ENCODE results near the gene SHOX.
"Not testable (repeated sequence)": the region's sequence is repeated elsewhere in the genome, so short reads cannot be mapped to it uniquely, and the experiment has no call there.

SHOX gene

GRCh38 chrX:603029-603428, 27.6 kb upstream of the SHOX start:
- H3K4me3 ChIP-seq (ENCODE audit: low read length in 2 of 2); H3K9me3 ChIP-seq (ENCODE audit: control insufficient read depth in 2 of 2, low read length in 2 of 2); H3K27ac ChIP-seq (ENCODE audit: low read depth in 2 of 2, low read length in 2 of 2); H3K27me3 ChIP-seq (ENCODE audit: control insufficient read depth in 2 of 2, insufficient read depth in 2 of 2, low read length in 2 of 2); H3K36me3 ChIP-seq (ENCODE audit: control insufficient read depth in 2 of 2, insufficient read depth in 2 of 2, low read length in 2 of 2); H3K9ac ChIP-seq (ENCODE audit: low read depth in 1 of 2, low read length in 2 of 2); H3K4me1 ChIP-seq (ENCODE audit: control insufficient read depth in 2 of 2, insufficient read depth in 2 of 2, low read length in 2 of 2): not testable (repeated sequence)

- H3K27ac ChIP-seq (ENCODE audit: low read depth in 2 of 2, low read length in 2 of 2); H3K4me3 ChIP-seq (ENCODE audit: low read length in 2 of 2); H3K36me3 ChIP-seq (ENCODE audit: control insufficient read depth in 2 of 2, insufficient read depth in 2 of 2, low read length in 2 of 2); H3K27me3 ChIP-seq (ENCODE audit: control insufficient read depth in 2 of 2, insufficient read depth in 2 of 2, low read length in 2 of 2); H3K9me3 ChIP-seq (ENCODE audit: control insufficient read depth in 2 of 2, low read length in 2 of 2); H3K9ac ChIP-seq (ENCODE audit: low read depth in 1 of 2, low read length in 2 of 2); H3K4me1 ChIP-seq (ENCODE audit: control insufficient read depth in 2 of 2, insufficient read depth in 2 of 2, low read length in 2 of 2): not testable (repeated sequence)
These were observed 26.0 kb upstream of the SHOX start for GRCh38 chrX:604616-605015.

DNA sequence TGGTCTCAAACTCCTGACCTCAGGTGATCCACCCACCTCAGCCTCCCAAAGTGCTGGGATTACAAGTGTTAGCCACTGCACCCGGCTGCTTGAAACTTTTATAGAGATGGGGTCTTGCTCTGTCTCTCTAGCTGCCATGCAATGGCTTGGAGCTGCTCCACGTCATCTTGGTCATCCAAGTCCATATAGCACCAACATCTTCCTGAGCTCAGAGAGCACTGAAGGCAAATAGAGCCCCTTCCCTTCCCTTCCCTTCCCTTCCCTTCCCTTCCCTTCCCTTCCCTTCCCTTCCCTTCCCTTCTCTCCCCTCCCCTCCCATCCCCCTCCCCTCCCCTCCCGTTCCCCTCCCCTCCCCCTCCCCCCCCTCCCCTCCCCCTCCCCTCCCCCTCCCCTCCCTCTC, 22.5 kb upstream of the SHOX start:
- not testable (repeated sequence) for H3K4me1 ChIP-seq (ENCODE audit: control insufficient read depth in 2 of 2, insufficient read depth in 2 of 2, low read length in 2 of 2)

DNA sequence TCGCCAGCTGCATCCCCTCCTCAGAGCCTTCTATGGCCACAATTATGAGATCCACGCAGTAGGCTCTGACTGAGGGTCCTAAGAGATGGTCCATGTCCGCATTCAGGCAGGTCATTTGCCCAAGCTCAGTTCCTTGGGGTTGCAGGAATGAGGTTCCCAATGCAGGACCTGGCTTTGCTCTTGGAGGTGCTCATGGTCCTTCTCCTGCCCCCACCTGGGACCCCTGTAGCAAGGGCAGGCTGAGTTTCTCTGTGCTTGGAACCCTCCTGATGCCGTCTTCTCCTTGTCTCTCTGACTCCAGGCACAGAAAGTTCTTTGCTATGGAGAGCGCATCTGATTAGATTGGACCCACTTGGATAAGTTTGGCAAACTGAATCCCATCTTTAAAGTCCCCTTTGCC, 16.5 kb upstream of the SHOX start:
- H3K27ac ChIP-seq (ENCODE audit: low read depth in 2 of 2, low read length in 2 of 2) = no peak overlapping the region
- no peaks in the 10 kb centered on the region for H3K4me1 ChIP-seq (ENCODE audit: control insufficient read depth in 2 of 2, insufficient read depth in 2 of 2, low read length in 2 of 2)
- peaks cover 0 to 4% of the 10 kb centered on the region in 2 donors for H3K9me3 ChIP-seq (ENCODE audit: control insufficient read depth in 2 of 2, low read length in 2 of 2)
- H3K36me3 ChIP-seq (ENCODE audit: control insufficient read depth in 2 of 2, insufficient read depth in 2 of 2, low read length in 2 of 2) = no peaks in the 10 kb centered on the region
- H3K4me3 ChIP-seq (ENCODE audit: low read length in 2 of 2) = no peak overlapping the region
- H3K27me3 ChIP-seq (ENCODE audit: control insufficient read depth in 2 of 2, insufficient read depth in 2 of 2, low read length in 2 of 2) = no peaks in the 10 kb centered on the region
- H3K9ac ChIP-seq (ENCODE audit: low read depth in 1 of 2, low read length in 2 of 2) = no peak overlapping the region

More for the DNA sequence above, 22.5 kb upstream of the SHOX start:
- H3K9me3 ChIP-seq (ENCODE audit: control insufficient read depth in 2 of 2, low read length in 2 of 2); H3K36me3 ChIP-seq (ENCODE audit: control insufficient read depth in 2 of 2, insufficient read depth in 2 of 2, low read length in 2 of 2); H3K9ac ChIP-seq (ENCODE audit: low read depth in 1 of 2, low read length in 2 of 2); H3K4me3 ChIP-seq (ENCODE audit: low read length in 2 of 2); H3K27ac ChIP-seq (ENCODE audit: low read depth in 2 of 2, low read length in 2 of 2); H3K27me3 ChIP-seq (ENCODE audit: control insufficient read depth in 2 of 2, insufficient read depth in 2 of 2, low read length in 2 of 2): not testable (repeated sequence)

- Histone ChIP-seq H3K27me3 (ENCODE audit: control insufficient read depth in 2 of 2, insufficient read depth in 2 of 2, low read length in 2 of 2) (no peaks in the 10 kb centered on the region), H3K9ac (ENCODE audit: low read depth in 1 of 2, low read length in 2 of 2) (no peak overlapping the region), H3K27ac (ENCODE audit: low read depth in 2 of 2, low read length in 2 of 2) (no peak overlapping the region), H3K4me3 (ENCODE audit: low read length in 2 of 2) (no peak overlapping the region), H3K9me3 (ENCODE audit: control insufficient read depth in 2 of 2, low read length in 2 of 2) (no peaks in the 10 kb centered on the region), H3K36me3 (ENCODE audit: control insufficient read depth in 2 of 2, insufficient read depth in 2 of 2, low read length in 2 of 2) (no peaks in the 10 kb centered on the region), H3K4me1 (ENCODE audit: control insufficient read depth in 2 of 2, insufficient read depth in 2 of 2, low read length in 2 of 2) (no peaks in the 10 kb centered on the region)
These were observed 13.2 kb upstream of the SHOX start for GRCh38 chrX:617401-617800.

GRCh38 chrX:617891-618290, 12.7 kb upstream of the SHOX start:
- H3K27ac ChIP-seq (ENCODE audit: low read depth in 2 of 2, low read length in 2 of 2) = no peak overlapping the region
- H3K4me1 ChIP-seq (ENCODE audit: control insufficient read depth in 2 of 2, insufficient read depth in 2 of 2, low read length in 2 of 2) = no peaks in the 10 kb centered on the region
- no peaks in the 10 kb centered on the region for H3K36me3 ChIP-seq (ENCODE audit: control insufficient read depth in 2 of 2, insufficient read depth in 2 of 2, low read length in 2 of 2)
- H3K27me3 ChIP-seq (ENCODE audit: control insufficient read depth in 2 of 2, insufficient read depth in 2 of 2, low read length in 2 of 2) = no peaks in the 10 kb centered on the region
- H3K9ac ChIP-seq (ENCODE audit: low read depth in 1 of 2, low read length in 2 of 2) = no peak overlapping the region
- H3K9me3 ChIP-seq (ENCODE audit: control insufficient read depth in 2 of 2, low read length in 2 of 2) = no peaks in the 10 kb centered on the region
- no peak overlapping the region for H3K4me3 ChIP-seq (ENCODE audit: low read length in 2 of 2)

GRCh38 chrX:618304-618703, 12.3 kb upstream of the SHOX start:
- H3K9me3 ChIP-seq (ENCODE audit: control insufficient read depth in 2 of 2, low read length in 2 of 2); H3K4me1 ChIP-seq (ENCODE audit: control insufficient read depth in 2 of 2, insufficient read depth in 2 of 2, low read length in 2 of 2): not testable (repeated sequence)

DNA sequence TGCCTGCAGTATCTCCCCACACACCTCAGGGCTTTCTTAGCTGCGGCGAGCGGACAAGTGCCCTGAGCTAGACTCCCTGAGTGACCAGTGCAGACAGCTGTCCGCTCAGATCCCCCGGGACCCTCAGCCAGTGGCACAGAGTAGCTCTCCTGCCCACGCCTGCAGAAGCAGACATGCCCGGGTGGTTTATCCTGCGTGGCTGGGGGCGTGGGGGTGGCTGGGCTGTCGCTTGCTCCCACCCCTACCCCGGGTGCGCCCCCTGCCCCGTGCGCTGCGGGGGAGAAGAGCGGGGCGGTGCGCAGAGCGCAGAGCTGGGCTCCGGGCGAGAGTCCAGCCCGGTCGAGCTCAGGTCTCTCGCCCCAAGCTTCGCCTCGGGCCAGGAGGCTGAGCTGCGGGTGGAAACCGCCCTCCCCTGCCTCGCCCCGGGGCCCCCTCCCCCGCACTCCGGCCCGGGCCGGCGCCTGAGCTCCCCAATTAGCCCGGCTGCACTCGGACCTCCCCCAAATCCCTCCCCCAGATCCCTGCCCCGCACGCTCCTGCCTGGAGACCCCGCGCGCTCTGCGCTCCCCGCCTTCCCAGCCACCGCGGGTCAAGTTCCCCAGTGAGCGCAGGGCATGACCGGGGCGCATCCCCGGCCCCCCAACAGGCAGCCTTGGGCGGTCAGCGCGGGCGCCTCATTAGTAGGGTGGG, 11.7 kb upstream of the SHOX start:
- Histone ChIP-seq H3K36me3 (ENCODE audit: control insufficient read depth in 2 of 2, insufficient read depth in 2 of 2, low read length in 2 of 2) (no peaks in the 10 kb centered on the region), H3K4me3 (ENCODE audit: low read length in 2 of 2) (no peak overlapping the region), H3K27ac (ENCODE audit: low read depth in 2 of 2, low read length in 2 of 2) (no peak overlapping the region), H3K4me1 (ENCODE audit: control insufficient read depth in 2 of 2, insufficient read depth in 2 of 2, low read length in 2 of 2) (no peaks in the 10 kb centered on the region), H3K9ac (ENCODE audit: low read depth in 1 of 2, low read length in 2 of 2) (no peak overlapping the region), H3K27me3 (ENCODE audit: control insufficient read depth in 2 of 2, insufficient read depth in 2 of 2, low read length in 2 of 2) (no peaks in the 10 kb centered on the region), H3K9me3 (ENCODE audit: control insufficient read depth in 2 of 2, low read length in 2 of 2) (no peaks in the 10 kb centered on the region)

More at GRCh38 chrX:618304-618703, 12.3 kb upstream of the SHOX start:
- H3K4me3 ChIP-seq (ENCODE audit: low read length in 2 of 2); H3K36me3 ChIP-seq (ENCODE audit: control insufficient read depth in 2 of 2, insufficient read depth in 2 of 2, low read length in 2 of 2); H3K27ac ChIP-seq (ENCODE audit: low read depth in 2 of 2, low read length in 2 of 2); H3K27me3 ChIP-seq (ENCODE audit: control insufficient read depth in 2 of 2, insufficient read depth in 2 of 2, low read length in 2 of 2); H3K9ac ChIP-seq (ENCODE audit: low read depth in 1 of 2, low read length in 2 of 2): not testable (repeated sequence)

DNA sequence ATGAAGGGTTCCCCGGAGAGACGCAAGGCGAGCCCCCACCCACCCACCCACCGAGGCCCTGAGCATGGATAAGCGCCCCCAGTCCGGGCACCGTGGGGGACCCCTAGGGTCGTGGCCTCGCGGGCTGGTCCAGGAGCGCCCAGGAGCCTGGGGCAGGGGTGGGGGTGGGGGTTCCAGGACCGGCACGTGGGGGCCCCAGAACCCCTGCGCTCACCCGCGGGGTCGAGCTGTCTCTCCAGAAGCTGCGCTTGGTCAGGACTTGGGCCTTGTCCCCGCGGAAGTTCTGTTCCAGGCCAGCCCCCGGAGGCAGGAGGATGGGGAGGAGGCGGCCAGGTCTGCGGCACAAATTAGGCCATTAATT, 11.2 kb upstream of the SHOX start:
- Histone ChIP-seq H3K27ac (ENCODE audit: low read depth in 2 of 2, low read length in 2 of 2) (no peak overlapping the region), H3K4me1 (ENCODE audit: control insufficient read depth in 2 of 2, insufficient read depth in 2 of 2, low read length in 2 of 2) (no peaks in the 10 kb centered on the region), H3K9ac (ENCODE audit: low read depth in 1 of 2, low read length in 2 of 2) (no peak overlapping the region), H3K4me3 (ENCODE audit: low read length in 2 of 2) (no peak overlapping the region), H3K9me3 (ENCODE audit: control insufficient read depth in 2 of 2, low read length in 2 of 2) (no peaks in the 10 kb centered on the region), H3K27me3 (ENCODE audit: control insufficient read depth in 2 of 2, insufficient read depth in 2 of 2, low read length in 2 of 2) (no peaks in the 10 kb centered on the region), H3K36me3 (ENCODE audit: control insufficient read depth in 2 of 2, insufficient read depth in 2 of 2, low read length in 2 of 2) (no peaks in the 10 kb centered on the region)

DNA sequence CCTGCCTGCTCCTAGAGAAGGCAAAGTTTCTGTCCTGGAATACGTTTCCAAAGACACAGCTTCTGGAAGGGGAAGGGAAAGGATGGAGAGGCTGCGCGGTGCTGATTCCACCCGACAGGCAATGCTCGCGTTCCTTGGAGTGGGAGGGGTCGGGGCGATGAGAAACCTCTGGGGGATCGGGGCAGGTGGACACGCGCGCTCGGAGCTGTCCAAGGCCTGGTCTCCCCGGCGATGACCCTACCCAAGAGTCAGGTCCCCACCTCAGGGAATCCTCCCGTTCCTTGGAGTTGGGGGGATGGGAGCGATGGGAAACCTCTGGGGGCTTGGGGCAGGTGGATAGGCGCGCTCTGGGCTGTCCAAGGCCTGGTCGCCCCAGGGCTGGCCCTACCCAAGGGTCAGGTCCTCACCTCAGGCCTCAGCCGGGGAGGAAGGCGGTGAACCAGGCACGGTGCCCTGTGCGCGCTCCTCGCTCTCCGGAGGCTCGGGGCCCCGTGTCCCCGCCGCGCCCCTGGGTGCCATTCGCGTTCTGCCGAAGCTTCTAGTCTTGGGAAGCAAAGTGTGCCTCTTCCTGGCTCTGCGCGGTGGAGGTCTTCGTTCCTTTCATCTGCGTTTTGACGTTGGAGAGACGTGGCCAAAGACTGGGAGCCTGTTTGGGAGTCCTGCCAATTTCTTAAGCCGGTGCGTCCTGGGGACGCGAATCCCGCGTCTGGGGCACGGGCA, 10.6 kb upstream of the SHOX start:
- Histone ChIP-seq H3K9ac (ENCODE audit: low read depth in 1 of 2, low read length in 2 of 2) (no peak overlapping the region), H3K9me3 (ENCODE audit: control insufficient read depth in 2 of 2, low read length in 2 of 2) (no peaks in the 10 kb centered on the region), H3K36me3 (ENCODE audit: control insufficient read depth in 2 of 2, insufficient read depth in 2 of 2, low read length in 2 of 2) (no peaks in the 10 kb centered on the region), H3K4me1 (ENCODE audit: control insufficient read depth in 2 of 2, insufficient read depth in 2 of 2, low read length in 2 of 2) (no peaks in the 10 kb centered on the region), H3K27me3 (ENCODE audit: control insufficient read depth in 2 of 2, insufficient read depth in 2 of 2, low read length in 2 of 2) (no peaks in the 10 kb centered on the region), H3K27ac (ENCODE audit: low read depth in 2 of 2, low read length in 2 of 2) (no peak overlapping the region), H3K4me3 (ENCODE audit: low read length in 2 of 2) (no peak overlapping the region)
